Stimulated activated CD8-positive, alpha-beta memory T cell treated with anti-CD3 and anti-CD28 coated beads, Interleukin-4, amount 100 ng/mL, for 1 hour (primary cell): Measurements from ENCODE around the gene BOD1L2.

ENCODE experiments used
- DNase-seq, 2 donors: peaks; one replicate each; pipeline ENCODE4 v3.0.0-alpha.2; 2020; ENCODE audit warnings: low read depth in 2 of 2, low spot score in 1 of 2

BOD1L2 gene

DNA sequence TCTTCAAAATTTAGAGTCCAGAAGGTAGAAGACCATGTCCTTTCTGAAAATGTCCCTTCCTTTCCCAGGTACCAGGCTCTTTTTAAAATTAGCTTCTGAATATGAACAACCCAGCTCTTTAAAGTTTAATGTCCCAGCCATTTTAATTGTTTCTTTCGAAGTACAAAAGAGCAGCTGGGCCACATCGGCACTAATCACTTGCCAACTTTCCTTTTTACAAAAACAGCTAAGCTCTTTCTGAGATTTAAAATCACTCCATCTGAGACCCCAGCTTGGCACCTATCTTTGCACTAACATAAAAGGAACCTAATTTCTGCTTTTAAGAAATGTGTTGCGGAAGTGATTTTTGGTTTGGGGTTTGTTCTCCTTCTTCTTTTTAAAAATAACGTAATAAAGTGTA, 2.6 kb downstream of the BOD1L2 start:
- no peak for DNase-seq

DNA sequence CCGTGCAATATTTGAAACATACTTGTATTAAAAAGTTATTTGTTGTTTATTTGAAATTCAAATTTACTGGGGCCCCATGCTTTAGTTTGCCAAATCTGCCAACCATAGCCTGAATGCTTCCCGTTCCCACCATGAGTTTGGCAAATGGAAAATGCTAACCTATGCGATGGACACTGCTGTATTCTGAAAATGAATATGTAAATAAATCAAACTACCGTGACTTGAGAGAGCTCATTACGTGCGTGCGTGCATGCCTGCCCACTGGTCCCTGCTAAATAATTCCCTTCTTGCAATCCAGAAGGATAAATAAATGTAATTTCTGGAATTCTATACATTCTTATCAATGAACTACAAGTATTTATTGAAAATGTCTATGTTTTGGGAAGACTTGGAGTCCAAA, 3.2 kb downstream of the BOD1L2 start:
- no peak for DNase-seq

DNA sequence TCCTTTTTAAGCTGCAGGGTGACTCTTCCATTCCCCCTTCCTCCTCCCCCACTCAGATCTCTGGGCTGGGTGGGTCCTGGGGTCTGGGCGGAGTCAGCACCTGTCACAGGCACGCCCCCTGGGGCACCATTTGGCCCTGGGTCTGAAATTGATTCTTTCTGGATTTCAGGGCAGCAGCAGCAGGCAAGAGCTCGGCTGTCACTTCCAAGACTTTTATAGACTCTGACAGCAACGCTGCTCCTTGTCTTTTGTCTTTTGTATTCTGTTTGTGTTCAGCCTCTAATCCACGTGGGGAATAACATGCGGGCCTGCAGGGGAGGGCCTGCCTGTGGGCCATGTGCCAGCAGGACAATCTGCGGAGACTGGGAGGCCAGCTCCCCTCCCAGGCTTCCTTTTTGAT, 3.9 kb downstream of the BOD1L2 start:
- no peak for DNase-seq

DNA sequence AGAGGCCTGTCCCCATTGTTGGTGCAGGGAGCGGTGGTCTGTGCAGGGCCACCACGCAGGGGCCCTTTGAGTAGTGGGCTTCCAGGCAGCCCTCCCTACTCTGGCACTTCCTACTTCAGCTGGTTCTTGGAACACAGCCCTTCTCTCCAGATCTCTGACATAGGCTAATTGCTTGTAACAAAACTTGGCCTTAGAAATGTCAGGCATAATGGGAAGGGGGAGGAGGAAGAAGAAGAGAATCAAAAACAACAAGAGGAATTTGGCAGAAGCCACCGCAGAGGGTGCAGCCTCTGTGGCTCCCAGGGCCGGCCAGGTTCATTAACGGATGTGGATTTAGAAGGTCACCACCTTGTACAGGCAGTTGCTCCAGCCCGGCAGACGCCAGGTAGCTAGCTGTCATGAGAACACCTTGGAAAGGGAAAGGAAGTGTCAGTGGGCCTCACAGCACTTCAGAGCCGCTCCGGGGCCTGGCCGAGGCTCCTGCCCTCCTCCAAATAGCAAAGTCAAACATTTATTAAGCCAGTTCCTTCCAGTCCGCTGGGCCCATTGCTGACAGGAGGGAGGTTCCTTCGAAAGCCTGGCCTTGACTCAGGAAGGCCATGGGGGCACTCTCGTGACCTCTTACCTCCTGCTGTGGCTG, 7.4 kb downstream of the BOD1L2 start:
- no peak for DNase-seq

DNA sequence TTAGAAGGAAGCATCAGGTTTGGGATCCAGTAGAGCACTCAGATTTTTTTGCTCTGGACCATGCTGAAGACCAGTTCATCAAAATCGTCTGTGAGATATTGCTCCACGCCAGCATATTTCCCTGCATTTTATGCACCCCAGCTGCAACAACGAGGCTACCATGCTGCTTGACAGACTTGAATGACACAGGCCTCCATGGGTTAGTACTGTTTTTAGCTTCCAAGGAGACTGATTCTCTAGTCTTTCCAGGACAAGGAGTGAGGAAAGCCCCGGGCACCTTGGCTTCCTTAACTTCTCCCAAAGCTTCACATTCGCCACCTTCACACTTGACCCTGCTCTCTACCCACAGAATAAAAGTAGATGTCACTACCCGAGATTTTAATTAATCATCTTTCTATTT, 17.5 kb downstream of the BOD1L2 start:
- DNase-seq, result no peak

DNA sequence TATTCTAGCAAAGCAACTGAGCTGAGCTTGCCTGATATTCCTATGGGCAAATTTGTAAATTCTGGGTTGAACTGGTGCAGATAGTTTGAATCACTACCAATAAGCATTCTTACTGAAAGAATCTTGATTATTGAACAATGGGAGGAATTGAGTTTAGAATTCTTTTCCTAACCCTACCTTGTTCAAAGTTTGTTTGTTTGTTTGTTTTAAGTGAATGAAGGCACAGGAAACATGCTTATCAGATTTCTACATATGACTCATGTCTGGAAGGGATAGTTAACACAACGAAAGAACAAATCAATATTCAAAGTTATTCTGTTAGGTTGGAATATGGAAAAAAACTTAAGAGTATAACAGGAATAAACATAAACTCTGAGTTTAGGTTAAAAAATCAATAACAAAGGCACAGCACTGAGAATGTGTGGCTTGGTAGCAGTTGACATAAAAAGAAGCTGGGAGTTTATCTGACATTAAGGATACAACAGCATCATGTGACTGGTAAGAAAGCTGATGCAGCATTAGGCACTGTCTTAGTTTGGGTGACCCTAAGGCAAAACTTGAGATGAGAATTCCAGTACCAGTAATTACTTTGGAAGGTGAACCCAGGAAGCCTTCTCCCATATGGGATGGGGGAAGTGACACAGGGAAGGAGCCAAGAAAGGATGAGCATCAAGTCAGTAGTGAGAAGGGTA, 20.9 kb downstream of the BOD1L2 start:
- DNase-seq, result no peak

DNA sequence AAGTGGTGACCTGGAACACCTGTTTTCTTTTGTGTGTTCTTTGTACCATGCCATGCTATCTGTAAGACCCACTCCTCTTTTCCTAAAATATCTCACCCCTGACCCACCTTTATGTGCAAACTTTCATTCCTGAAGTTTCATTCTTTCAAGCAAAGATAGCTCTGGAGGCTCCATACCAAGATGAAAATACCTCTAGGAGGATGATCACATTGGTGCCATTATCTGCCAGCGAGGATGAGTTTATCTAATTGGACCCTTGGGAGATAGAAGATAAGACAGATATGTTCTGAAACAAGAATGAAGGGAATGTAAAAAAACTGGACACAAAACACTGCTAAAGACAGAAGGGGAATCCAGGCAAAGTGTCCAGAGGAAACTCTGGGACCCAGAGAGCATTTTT, 24.1 kb downstream of the BOD1L2 start:
- no peak for DNase-seq

DNA sequence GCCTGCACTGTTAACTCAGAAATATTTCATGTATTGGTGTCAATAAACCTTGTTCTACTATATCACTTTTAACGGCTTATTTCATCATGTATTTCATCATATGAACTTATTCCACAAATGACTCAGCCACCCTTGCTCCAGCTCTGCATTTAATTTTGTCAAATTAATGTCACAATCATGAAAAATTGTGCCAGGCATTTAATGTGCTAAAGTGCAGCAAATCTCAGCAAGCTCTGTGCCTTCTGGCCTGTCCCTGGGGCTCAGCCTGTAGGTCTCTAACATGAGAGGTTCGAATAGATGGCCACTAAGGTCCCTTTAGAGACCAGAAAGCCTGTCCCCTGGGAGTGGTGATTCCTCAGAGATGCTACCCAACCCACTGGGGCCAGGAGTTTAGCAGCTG, 28.6 kb downstream of the BOD1L2 start:
- DNase-seq, result no peak

DNA sequence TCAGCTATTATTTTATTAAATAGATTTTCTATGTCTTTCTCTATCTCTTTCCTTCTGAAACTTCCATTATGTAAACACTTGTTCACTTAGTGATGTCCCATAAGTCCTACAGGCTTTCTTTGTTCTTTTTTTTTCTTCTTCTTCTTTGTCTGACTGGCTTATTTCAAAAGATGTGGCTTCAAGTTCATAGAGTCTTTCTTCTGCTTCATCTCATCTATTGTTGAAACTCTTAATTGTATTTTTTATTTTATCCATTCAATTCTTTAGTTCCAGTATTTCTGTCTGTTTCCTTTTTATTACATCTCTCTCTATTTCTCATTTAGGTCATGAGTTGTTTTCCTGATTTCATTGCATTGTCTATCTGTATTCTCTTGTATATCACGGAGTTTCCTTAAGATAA, 38.5 kb downstream of the BOD1L2 start:
- DNase-seq, result no peak

DNA sequence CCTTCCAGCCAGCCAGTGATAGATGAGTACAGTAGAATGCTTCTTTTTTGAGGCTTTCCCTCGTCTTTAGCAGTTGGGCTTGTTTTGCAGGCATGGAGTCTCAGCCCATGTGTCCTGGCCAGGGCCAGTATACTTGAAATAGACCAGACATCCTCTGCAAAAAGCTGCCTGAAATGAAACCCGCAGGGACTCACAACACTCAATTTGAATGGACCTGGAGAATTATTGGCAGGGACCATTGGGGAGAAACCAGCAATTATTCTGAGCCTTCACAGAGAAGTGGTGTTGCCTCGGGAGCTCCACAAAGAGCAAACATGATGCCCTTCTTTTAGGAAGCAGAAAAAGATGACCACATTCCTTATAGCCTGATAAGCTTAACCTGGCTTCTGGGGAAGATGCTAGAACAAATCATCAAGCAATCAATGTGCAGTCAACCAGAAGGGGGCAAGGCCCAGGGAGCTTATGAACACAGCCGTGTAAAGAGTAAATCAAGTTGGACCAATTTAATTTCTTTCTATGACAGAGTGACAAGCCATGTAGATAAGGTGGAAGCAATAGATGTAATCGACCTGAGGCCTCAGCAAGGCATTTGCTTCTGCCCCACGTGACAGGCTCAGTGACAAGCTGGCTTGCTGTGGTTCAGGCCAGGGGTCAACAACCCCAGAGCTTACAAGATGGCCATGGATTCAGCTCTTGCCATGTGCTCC, 42.1 kb downstream of the BOD1L2 start:
- DNase-seq, result no peak

DNA sequence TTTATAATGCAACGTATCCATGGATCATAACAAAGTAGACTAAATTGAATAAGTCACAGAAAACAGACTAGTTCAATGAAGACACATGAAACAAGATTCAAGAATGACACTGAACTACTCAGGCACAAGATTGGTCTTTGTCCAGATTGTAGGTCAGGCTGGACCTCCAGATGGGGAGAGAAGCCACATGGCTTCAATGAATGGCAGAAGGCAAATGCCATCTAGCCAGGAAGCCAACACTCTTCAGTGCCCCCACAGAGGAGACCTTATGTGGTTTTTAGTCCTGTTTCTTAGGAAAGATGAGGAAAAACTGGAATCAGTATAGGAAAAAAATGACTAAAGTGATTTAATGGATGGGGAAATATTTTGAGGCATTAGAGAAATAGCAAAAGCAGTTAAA, 43.1 kb downstream of the BOD1L2 start:
- DNase-seq, result no peak

DNA sequence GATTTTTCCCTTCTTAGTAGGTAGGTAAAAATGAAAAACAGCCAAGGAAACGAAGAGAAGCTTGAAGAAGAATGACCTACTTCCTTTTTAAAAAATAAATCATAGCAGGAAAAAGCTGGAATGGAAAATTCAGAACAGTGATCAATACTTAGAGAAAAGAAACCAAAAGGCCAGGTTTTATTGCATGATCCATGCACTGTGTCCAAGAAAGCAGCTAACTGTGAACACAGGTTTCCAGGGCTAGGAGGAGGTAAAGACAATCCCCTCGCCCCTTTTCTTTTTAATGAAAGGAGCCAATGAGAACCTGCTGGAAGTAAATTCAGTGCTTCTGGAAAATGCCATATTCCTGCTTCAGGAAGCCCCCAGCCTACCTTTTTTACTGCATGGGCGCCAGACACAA, 47.2 kb downstream of the BOD1L2 start:
- DNase-seq, result no peak

DNA sequence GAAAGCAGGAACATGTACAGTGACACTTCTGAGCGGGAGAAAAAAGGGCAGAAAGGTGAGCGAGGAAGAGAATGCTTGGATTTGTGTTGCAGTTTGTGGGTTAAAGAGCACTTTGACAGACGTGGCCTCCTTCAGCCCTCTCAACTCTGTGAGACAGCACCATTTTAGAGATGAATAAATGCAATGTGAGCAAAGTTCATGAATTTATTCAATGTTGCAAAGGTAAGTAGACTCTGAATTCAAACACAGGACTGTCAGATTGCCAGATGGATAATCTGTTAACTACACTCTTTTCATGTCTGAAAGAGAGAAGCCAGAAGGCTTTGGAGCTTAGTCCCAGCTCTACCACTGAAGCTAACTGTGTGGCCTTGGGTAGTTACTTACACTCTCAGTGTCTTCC, 47.7 kb downstream of the BOD1L2 start:
- DNase-seq, result no peak

DNA sequence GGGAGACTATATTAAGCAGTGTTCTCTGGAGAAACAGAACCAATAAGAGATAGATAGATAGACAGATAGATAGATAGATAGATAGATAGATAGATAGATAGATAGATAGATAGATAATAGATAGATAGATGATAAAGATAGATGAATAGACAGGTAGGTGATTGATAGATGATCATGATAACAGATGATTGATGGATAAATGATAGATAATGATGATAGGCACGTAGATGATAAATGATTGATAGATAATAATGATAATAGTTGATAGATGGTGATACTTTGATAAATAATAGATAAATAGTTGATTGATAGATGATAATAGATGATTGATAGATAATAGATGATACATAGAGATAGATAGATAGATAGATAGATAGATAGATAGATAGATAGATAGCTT, 48.5 kb downstream of the BOD1L2 start:
- DNase-seq, result no peak

DNA sequence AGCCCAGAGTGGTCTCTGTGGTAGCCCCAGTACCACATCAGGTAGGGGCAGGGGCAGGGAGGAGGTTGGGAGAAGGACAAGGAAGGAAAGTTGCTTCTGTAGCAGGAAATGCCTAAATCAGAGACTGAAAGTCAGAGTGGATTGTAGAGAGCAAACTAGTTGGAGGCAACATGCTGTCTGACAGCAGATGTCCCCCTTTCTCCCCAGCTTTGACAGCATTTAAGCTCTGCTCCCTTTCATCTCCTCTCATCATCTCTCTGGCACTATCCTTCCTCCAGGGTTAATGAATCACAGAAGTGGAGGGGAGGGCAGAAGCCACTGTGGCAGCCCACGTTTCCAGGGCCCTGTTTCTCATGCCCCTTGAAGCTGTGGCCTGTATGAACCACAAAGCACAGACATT, 50.4 kb downstream of the BOD1L2 start:
- DNase-seq, result no peak

DNA sequence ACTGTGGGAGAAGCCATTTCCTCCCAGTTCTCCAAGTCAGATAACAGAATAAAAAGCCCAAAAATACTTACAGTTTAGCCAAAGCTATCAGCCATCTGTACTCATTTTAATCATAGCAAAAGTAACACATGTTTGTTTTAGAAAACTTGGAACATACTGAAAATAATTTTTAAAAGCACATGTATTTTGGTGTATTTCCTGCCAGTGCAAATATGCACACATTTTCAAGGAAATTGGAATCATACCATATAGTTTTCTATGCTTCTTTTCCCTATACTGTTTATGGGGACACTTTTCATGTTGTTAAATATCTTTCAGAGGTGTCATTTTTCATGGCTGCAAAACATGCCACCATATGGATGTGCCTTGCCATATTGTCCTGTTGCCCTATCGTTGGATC, 51.2 kb downstream of the BOD1L2 start:
- no peak for DNase-seq
